NCI-H2196 treated with DMSO at 0.1 percent for 48 hours (cell line): Measurements from ENCODE around the gene SLC48A1.

Experiments used
- DNase-seq: peaks from one replicate; lab custom pipeline; 2025; ENCODE audit not compliant: unreplicated experiment; lab: John Stamatoyannopoulos, UW

SLC48A1 gene

DNA sequence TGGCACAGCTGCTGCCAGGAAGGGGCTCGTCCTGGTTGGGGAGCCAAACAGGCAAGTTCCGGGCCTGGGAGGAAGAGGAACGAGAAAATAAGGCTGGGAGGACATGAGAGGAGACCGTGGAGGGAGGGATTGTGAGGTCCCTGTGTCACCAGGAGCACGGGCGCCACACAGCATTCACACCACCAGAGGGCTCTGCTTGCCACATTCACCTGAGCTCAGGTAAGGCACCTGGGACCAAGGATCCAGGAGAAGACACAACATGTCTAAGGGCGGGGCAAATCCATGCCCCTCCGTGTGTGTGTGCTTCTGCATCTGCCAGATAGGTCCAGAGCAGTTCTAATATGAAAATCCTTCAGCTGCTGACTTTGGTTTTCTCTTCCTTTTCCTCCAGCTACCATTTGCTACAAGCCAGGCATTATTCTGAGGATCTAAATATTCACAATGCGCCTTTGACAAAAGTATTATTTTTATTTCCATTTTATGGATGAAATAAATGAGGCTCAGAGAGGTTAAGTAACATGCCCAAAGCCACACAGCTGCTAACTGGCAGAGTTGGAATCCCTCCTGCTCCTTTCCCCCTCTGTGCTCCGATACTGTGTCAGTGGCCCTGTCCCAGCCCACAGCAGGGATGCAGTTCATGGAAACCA is 28.9 kb upstream of the SLC48A1 start:
- DNase-seq, result peak; percentile 24

- no peak for DNase-seq
Observed at GRCh38 chr12:47744778-47745436, 28.1 kb upstream of the SLC48A1 start.

GRCh38 chr12:47745485-47746041 is 27.5 kb upstream of the SLC48A1 start:
- no peak for DNase-seq

- no peak for DNase-seq
Observed at GRCh38 chr12:47746073-47746472, 27.0 kb upstream of the SLC48A1 start.

- DNase-seq, result no peak
Observed at GRCh38 chr12:47746523-47746922, 26.5 kb upstream of the SLC48A1 start.

DNA sequence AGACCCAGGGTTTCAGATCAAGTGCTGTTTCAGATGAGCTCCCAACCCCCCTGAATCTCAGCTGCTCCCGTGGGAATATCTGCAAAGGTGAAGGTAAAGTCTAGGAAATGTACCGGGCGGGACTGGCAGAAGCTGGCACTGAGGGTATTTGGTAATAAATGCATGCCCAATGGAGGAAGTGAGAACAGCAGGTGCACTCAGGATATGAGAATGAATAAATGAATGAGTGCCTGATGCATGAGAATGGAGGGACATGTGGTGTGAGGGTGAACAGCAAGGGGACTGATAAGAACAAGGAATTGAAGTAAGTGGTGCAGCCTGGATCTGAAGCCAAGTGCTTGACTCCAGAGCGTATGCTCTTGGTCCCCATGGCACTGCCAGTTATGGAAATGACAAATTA is 25.9 kb upstream of the SLC48A1 start:
- no peak for DNase-seq

DNA sequence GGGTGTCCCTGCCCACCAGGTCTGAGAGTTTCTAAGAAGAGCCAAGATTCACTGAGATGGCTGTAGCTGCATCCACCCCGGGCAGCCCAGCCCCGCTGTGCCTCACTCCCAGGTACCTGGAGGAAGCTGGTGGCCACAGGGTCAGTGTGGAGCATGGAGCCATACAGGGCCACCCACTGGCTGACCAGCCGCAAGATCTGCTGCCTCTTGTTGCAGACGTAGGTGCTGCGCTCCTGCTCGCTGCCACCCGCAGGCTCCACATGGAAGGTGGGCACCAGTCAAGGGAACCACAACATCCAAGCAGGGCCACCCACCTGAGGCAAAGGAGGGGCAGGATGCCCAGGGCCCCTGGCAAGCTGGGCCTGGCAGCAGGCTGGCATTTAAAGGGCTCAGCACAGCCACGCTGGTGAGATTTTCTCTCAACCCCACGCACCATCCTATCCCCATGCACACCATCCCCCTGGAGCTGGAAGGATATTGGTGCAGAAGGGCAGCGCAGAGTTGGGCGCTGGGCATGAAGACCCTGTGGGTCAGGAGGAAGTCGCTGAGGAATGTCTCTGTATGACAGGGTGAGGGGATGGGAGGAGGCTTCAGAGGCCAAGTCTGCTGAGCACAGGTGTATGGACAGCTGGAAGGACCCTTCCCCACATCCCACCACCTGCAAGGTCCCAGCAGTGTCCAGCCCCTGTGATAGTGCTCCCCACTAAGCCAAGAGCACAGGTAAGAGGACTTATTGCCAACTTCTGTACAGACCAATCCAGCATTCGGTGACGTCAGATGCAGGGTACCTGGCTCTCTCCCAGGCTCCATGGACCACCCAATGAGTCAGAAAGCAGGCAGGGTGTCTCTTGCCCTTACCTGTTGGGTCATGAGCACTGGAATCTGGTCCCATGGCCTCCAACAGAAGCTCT is 25.2 kb upstream of the SLC48A1 start:
- DNase-seq, result no peak

DNA sequence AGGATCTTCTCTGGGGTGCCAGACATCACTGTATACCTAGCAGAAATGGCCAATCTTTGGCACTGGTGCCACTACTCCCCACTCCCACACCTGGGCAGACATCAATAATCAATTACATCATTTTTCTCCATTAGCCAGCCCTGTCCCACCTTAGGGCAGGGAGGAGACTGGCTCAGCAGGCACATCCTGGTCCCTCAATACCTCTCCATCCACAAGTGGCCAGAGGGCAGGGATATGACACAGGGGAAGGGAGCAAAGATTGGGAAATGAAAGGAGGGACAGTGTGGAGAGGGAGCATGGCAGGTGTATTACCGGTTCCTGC is 24.6 kb upstream of the SLC48A1 start:
- no peak for DNase-seq

DNA sequence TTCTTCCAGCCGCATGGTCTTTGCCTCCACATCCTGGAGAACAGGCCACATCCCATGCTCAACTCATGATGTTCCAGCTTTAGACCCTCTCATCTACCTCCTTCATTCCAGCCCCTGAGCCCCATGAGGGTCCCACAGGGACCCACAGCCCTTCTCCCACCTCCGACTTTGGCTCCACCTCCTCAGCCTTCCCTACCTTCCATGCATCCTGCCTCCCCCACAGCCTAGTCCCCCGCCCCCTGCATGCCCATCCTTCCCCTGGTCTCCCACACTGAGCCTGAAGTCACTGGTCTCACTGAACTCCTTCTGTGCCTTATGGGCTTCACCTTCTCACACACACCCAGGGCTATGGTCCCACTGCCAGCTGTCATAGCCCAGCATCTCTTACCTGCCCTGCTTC is 24.1 kb upstream of the SLC48A1 start:
- DNase-seq, result no peak

- no peak for DNase-seq
Observed at GRCh38 chr12:47750229-47750798, 22.7 kb upstream of the SLC48A1 start.

- DNase-seq, result no peak
Observed at GRCh38 chr12:47750916-47751470, 22.0 kb upstream of the SLC48A1 start.

DNA sequence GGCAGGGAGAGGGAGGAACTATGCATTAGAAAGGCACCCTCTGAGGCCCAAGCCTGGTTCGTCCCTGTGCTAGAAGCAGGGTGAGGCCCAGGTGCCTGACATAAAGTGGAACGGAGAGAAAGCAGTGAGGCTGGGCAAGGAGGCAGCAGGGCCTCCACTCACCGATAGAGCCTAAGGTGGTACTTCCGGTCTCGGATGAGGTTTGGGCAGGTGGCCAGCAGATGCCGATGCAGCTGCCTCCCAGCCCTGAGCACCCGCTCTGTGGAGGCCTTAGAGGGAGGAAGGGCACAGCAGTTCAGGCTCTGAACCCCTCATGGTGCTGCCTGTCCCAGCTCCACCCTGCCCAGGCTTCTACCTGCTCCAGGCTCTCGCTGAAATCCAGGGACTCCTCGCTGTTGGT is 21.5 kb upstream of the SLC48A1 start:
- no peak for DNase-seq

DNA sequence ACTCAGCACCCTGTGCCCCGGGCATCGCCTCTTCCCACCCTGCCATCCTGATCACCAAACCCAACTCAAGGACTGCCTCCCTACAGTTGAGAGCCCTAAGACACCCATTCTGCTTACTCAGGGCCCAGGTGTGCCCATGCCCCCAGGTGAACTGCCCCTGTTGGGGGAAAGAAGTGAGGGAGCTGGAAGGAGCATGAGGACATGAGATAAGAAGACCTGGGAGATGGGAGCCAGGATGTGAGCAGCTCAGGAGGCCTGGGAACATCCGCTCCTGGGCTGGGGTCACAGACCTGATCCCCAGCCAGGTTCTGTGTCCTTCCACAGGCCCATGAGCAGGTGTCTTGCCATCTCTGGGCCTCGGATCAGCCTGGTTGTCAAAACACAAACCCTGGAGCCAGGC is 20.9 kb upstream of the SLC48A1 start:
- DNase-seq, result no peak

DNA sequence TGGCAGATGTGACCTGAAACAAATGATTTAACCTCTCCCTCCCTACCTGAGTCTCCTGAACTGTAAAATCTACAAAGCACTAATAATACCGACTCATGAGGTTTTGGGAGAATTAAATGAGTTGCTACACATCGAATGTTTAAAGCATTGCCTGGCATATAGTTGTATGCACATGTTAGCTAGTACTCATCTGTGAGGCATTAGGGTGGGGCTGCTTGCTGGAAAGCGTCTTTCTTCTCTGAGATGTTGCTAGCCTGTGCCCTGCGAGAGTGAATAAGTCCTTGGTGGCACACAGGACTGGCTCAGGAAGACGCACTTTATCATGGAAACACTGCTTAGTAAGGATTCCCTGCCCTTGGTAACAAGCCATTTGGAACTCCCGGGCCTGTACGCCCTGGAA is 20.5 kb upstream of the SLC48A1 start:
- DNase-seq, result no peak

- DNase-seq, result no peak
Observed at GRCh38 chr12:47753021-47754001, 19.7 kb upstream of the SLC48A1 start.

DNA sequence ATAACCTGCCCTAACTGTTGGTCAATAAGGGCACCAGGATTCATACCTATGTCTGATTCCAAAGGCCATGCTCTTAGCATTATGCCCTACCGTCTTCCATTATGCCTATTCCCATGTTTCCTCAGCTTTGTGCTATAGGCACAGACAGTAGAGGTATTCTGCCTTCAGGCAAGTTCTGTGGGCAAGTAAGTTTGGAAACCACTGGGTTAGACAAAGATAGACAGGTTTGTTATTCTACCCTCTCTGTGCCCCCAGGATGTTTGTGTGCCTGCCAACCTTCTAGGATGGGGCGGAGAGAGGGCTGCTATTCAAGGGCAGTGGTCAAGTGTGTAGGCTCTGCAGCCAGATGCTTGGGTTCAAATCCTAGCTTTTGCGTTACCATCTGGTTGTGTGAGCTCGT is 18.9 kb upstream of the SLC48A1 start:
- no peak for DNase-seq

DNA sequence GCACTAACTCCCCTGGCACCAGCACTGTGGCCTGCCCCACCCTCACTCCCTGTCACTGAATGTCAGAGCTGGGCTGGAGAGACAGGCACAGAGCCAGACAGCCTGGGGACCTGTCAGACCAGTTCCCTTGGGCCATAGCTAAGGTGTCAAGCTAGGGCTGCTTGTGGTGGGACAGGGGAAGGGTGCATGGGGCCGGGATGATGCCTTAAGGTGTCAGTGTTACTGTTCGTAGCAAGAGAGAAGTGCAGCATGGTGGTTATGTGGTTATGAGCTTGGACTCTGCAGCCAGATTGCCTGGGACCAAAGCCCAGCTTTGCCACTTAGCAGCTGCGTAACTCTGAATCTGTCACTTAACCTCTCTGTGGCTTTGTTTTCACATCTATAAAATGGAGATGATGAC is 18.2 kb upstream of the SLC48A1 start:
- no peak for DNase-seq

DNA sequence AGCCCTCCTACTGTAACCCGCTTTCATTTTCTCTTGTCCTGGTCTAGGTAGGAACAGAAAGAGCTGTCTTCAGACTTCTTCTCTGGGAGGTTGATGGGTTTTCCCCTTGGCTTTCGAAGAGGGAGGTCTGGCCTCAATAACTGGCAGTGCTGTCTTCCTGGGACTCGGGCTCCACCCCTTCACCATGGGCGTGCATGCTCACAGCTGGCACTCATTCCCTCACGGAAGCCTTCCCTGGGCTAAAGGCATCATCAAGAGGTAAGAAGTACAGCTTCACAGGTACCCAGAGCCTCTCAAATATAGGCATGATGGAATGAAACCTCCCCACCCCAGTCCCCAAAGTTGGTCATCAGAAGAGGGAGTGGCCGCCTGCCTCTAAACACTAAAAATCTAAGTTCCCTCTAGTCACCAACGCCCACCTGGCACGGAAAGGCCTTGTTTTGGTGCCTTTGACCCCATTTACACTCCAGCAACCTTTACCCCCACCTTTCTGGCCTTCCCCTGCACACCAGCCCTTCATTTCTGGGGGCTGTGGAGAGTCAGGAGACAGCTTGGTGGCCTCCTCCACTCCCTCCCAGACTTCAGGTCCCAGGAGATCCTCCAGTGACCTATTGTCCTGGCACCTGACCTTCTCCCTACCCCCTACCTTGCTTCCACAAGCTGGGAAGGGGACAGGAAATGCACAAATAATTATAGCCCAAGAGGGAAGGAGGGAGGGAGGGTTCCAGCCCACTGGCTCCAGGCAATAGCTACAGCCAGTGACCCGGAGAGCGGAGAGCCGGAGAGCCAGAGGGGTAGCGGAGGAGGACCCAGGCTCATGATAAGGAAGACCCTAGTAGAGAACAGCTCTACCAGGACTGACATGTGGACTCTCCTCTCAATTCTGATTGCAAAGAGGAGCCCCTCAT is 17.1 kb upstream of the SLC48A1 start:
- no peak for DNase-seq

DNA sequence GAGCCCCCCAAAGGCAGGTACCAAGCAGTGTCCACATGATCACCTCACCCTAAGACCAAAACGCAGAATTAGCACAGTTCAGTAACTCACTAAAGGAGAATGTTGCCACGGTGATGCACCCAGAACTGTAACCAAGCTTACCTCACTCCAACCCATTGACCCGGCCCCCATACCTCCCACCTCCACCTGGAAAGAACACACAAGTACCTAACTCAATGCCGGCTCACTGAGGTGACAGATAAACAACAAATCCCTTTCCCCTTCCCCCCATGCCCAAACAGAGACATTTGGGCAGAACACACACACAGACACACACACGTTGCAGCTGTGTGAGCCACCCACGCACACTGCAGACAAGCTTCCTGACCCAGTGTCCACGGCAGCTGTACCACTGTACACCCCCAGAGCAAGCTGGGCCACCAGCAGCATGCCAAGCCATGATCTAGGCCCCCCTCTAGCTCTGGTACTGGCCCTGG is 15.6 kb upstream of the SLC48A1 start:
- DNase-seq, result no peak
